Type B pancreatic cell (in vitro differentiated cells): ENCODE measurements around the gene SPOCK3. TPM values are rescaled to one million over a fixed set of nuclear protein-coding genes. Genes with fewer than 3 reads are reported as not detected.

Experiments used
- DNase-seq: peaks from one replicate; pipeline ENCODE4 v3.0.0; 2021; ENCODE audit warnings: mixed read lengths; ENCODE audit not compliant: unreplicated experiment; ENCODE audit errors: extremely low spot score
- H3K27ac Mint-ChIP-seq: 2 replicates; pipeline ENCODE4 v1.8.0; 2021; ENCODE audit warnings: mild to moderate bottlenecking, mixed read lengths
- H3K27me3 Mint-ChIP-seq: 2 replicates; pipeline ENCODE4 v1.8.0; 2021; ENCODE audit warnings: mixed read lengths
- H3K36me3 Mint-ChIP-seq: 2 replicates; pipeline ENCODE4 v1.8.0; 2021; ENCODE audit warnings: mixed read lengths
- H3K4me1 Mint-ChIP-seq: one replicate; pipeline ENCODE4 v1.8.0; 2021; ENCODE audit warnings: mixed read lengths; ENCODE audit not compliant: unreplicated experiment
- H3K4me3 Mint-ChIP-seq: 2 replicates; pipeline ENCODE4 v1.8.0; 2021; ENCODE audit warnings: mild to moderate bottlenecking, mixed read lengths
- H3K9me3 Mint-ChIP-seq: 2 replicates; pipeline ENCODE4 v1.8.0; 2021; ENCODE audit warnings: mixed read lengths
- total RNA-seq: library from RNA; stranded (reverse); gene quantifications from 2 replicates; pipeline ENCODE4 v1.2.1, GENCODE V29; 2021; ENCODE audit warnings: low replicate concordance
- TF ChIP-seq, protein P1 (sequence below): fragments of 200-600 bp; sonication (generic); conservative IDR thresholded peaks from 2 replicates; pipeline ENCODE4 v1.5.0; 2021; ENCODE audit warnings: antibody characterized with exemption, mild to moderate bottlenecking

The SPOCK3 gene
- total RNA-seq, 1 donor from 2014 or later = 7.1 TPM

DNA sequence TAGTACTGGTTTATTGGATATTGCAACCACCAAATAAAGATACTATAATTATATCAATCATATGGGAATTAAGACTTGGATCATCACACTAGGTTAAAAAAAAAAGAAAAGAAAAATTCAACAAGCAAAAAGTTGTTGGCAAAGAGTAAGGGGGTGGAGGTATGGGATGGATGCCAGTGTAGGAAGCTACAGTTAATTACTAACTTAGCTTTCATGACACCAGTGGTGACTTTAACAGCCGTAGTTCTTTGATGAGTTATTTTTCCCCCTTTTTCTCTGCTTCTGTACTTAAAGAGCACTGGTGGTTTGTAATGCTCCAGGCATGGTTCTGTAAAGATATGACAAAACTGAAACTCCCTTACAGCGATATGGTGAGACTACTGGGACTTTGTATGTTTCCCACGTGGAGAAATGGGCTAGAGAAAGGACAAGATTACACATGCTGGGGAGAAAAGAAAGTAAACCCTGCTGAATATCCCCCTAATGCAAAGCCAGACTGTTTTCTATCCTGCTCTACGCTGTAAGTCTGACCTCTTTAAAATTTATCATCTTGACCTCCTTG lies 210.8 kb downstream of the SPOCK3 start:
- no peaks in the 10 kb centered on the region for H3K4me1 Mint-ChIP-seq
- no peaks in the 10 kb centered on the region for H3K27me3 Mint-ChIP-seq
- TF ChIP-seq, protein P1, sequence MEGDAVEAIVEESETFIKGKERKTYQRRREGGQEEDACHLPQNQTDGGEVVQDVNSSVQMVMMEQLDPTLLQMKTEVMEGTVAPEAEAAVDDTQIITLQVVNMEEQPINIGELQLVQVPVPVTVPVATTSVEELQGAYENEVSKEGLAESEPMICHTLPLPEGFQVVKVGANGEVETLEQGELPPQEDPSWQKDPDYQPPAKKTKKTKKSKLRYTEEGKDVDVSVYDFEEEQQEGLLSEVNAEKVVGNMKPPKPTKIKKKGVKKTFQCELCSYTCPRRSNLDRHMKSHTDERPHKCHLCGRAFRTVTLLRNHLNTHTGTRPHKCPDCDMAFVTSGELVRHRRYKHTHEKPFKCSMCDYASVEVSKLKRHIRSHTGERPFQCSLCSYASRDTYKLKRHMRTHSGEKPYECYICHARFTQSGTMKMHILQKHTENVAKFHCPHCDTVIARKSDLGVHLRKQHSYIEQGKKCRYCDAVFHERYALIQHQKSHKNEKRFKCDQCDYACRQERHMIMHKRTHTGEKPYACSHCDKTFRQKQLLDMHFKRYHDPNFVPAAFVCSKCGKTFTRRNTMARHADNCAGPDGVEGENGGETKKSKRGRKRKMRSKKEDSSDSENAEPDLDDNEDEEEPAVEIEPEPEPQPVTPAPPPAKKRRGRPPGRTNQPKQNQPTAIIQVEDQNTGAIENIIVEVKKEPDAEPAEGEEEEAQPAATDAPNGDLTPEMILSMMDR = no peak
- no peak overlapping the region for H3K27ac Mint-ChIP-seq
- H3K9me3 Mint-ChIP-seq = no peaks in the 10 kb centered on the region
- no peaks in the 10 kb centered on the region for H3K36me3 Mint-ChIP-seq
- H3K4me3 Mint-ChIP-seq = no peak overlapping the region
- no peak for DNase-seq

DNA sequence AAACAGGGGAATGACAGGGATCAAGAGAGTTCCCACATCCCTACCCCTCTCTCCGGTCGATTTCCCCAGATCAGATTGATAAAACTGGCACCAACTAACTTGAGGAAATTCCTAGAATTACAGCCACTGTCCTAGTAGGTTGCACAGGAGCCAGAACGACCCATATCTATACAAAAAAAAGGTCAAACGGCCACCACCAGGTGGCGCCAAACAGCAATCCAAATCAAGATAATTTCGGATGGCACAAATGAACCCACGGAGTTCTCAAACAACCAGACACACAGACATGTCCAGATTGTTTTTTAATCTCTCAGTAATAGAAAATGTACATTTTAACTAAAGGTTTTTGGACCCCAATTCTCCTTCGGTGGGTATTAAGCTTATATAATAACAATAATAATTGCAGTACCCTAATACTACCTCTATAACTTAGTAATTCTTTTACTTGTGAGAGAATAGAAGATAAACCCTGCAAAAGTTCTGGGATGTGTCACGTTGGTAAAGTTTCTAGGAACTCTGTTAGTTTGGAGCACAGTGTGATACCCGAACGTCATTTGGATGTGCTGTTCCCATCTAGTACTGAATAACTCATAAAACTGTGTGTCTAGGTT lies 212.6 kb downstream of the SPOCK3 start:
- peak; percentile 70 for DNase-seq
- H3K36me3 Mint-ChIP-seq = no peaks in the 10 kb centered on the region
- TF ChIP-seq, protein P1 = peak; percentile 95
- no peaks in the 10 kb centered on the region for H3K9me3 Mint-ChIP-seq
- no peak overlapping the region for H3K27ac Mint-ChIP-seq
- no peaks in the 10 kb centered on the region for H3K27me3 Mint-ChIP-seq
- H3K4me3 Mint-ChIP-seq = no peak overlapping the region
- H3K4me1 Mint-ChIP-seq = no peaks in the 10 kb centered on the region

DNA sequence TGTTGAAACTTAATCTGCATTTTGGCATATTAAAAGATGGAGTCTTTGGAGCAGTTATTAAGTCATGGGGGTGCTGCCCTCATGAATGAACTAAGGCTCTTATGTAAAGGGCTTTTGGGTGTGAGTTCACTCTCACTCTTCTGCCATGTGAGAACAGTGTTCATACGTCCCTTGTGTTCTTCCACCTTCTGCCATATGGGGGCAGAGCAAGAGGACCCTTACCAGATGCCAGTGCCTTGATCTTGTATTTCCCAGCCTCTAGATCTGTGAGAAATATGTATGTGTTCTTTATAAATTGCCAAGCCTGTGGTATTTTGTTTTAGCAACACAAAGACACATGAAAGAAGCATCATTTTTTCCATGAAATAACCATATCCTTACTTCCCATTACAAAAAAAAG lies 213.9 kb downstream of the SPOCK3 start:
- Mint-ChIP-seq H3K27ac (no peak overlapping the region), H3K9me3 (no peaks in the 10 kb centered on the region)
- TF ChIP-seq, protein P1 = peak; percentile 50

DNA sequence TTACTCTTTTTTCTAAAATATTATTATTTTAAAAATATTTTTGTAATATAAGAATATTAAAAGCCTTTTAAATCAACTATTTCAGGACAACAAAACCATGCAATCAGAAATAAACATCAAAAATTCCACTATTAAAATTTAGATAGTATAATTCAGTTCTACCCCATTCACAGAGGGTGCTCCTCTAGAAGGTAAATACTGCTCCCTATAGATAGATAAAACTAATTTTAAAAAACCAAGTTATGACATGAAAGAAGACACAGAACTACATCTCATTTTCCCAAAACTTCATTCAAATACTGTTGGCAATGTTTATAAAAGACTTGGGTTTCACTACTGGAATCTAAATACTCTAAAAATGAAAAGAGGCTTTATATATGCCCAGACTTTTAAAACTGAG lies 219.3 kb downstream of the SPOCK3 start:
- Mint-ChIP-seq H3K27ac (no peak overlapping the region), H3K4me1 (no peaks in the 10 kb centered on the region), H3K4me3 (no peak overlapping the region), H3K36me3 (no peaks in the 10 kb centered on the region), H3K9me3 (no peaks in the 10 kb centered on the region), H3K27me3 (no peaks in the 10 kb centered on the region)
- TF ChIP-seq, protein P1 = no peak
- DNase-seq = no peak

More for the DNA sequence above, 213.9 kb downstream of the SPOCK3 start:
- no peak overlapping the region for H3K4me3 Mint-ChIP-seq
- DNase-seq = no peak
- H3K27me3 Mint-ChIP-seq = no peaks in the 10 kb centered on the region
- H3K36me3 Mint-ChIP-seq = no peaks in the 10 kb centered on the region
- H3K4me1 Mint-ChIP-seq = no peaks in the 10 kb centered on the region

DNA sequence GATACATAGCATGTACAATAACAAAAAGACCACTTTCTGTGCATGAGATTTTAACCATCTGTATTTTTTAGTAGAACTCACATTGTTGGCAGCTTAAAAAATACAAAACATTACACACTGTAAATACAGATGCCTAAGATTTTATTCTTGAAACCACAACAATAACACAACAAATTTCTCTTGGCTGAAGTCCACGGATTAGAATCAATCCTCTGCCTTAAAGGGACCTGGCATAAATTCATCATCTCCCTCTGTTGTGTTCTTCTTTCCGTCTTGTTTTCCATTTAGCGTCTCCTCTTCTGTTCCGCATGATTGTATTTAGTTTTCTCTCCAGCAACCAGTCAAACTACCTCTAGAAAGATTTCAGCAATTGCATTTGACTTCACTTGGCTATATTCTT lies 231.0 kb downstream of the SPOCK3 start:
- Mint-ChIP-seq H3K4me3 (no peak overlapping the region), H3K9me3 (no peaks in the 10 kb centered on the region), H3K36me3 (no peaks in the 10 kb centered on the region), H3K27ac (no peak overlapping the region), H3K4me1 (no peaks in the 10 kb centered on the region), H3K27me3 (no peaks in the 10 kb centered on the region)
- TF ChIP-seq, protein P1 = no peak
- no peak for DNase-seq
